NCI-H187 treated with DMSO at 0.1 percent for 48 hours (cell line): ENCODE data around the gene ERN2.
"Not testable (repeated sequence)": the region's sequence is repeated elsewhere in the genome, so short reads cannot be mapped to it uniquely, and the experiment has no call there.

ENCODE experiments used
- DNase-seq: peaks from one replicate; lab custom pipeline; 2025; lab: John Stamatoyannopoulos, UW

Gene ERN2

GRCh38 chr16:23712976-23713375 is at the start of gene ERN2:
ERN2 (minus strand) TSS chr16:23713222; CDS start chr16:23713187, 35 bp downstream.
- no peak for DNase-seq

- DNase-seq: no peak
These were observed 45.1 kb upstream of the ERN2 start for GRCh38 chr16:23757937-23758619.

DNA sequence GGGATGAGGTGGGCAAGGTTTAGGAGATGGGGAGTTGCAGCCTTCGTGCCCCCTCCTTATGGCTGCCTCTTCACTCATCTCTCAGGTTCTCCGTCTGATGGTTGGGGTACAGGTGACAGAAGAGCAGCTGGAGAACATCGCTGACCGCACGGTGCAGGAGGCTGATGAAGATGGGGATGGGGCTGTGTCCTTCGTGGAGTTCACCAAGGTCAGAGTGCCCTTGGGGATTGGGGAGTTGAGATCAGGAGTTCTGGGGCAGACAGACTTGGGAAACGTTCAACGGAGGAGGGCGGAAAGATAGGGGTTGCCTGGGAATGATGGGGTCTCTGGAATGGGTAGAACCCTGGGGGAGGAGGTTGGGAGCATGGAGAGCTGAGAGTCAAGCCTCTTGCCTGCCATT is 44.1 kb upstream of the ERN2 start:
- DNase-seq: no peak

DNA sequence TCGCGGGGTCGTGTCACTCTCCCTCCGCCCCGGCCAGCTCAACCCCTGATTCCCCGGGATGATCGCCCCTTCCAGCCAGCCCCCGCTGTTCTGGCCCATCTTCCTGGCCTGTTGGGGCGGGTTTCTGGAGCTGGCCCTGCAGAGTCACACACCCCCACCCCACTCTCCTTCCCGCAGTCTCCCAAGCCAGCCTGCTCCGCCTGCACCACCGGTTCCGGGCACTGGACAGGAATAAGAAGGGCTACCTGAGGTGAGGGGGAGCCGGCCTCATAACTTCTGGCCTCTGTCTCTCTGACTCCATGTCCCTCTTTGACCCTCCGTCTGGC is 42.4 kb upstream of the ERN2 start:
- DNase-seq: no peak

DNA sequence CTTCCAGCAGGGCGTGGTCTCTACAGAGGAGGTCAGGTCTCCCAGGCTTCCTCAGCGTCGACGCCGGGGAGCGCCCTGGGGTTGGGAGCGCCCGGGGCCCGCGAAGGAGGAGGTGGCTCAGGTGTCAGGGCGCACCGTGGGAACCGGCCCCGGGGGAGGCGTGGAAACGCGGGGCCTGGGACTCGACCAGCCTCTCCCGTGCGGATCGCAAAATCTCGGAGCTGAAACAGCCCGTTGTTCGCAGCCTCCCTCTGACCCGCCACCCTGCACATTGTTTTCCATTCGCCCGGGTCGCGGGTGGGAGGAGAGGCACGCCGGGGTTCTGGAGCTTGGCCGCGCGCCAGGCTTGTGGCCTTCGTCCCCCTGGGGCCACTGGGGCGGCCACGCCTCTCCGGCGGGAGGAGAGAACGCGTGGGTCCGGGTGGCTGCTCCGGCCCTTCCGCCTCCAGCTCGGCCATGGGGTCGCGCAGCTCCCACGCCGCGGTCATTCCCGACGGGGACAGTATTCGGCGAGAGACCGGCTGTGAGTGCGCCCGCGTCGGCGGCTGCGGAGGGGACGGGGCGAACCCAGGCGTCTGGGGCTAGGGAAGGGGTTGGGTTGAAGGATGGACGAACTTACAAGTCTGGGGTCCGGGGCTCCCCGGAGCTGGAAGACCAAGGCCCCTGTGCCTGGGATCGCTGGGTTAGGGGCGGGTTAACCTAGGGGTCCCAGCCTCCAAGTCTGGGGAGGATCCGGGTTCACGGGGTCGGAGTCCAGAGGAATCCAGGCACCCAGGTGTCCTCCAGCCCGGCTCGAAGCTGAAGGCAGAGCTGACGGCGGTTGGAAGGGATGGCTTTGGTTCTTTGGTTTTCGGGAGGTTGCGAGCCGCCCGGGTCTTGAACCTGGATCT is 41.8 kb upstream of the ERN2 start, which contains the start of gene CHP2:
CHP2 (plus strand) TSS at position 433 of the 890 bp plus-strand sequence; CDS start at position 457, 24 bp downstream.
- no peak for DNase-seq

DNA sequence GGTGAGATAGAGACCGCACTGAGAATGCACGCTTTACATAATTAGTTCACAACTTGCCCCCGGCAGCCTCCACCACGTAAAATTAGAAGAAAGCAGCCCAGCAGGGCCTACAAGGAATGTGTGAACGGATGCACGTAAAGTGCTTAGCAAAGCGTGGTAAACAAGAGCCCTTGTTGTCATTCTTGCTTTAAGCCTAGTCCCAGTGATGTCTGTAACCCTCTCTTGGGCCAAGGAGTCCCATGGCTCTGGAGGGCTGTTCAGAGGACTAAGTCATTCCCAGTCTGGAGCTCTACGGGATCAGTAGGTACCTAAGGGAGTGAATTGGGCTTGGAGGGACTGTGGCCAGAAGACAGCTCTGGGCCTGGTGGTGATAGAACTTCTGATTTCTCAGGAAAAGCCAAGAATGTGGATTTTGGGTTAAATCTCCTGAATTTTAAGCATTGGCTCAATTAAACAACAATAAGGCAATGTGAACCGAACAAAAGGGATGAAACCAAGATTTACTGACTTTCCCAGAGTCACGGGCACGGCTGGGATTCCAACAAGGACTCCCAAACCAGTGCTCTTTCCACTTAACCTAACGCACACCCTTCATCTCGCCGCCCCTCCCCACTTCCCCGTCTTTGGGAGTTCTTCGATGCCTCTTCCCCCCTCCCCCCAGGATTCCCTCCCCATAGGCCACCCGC is 41.0 kb upstream of the ERN2 start:
- no peak for DNase-seq

DNA sequence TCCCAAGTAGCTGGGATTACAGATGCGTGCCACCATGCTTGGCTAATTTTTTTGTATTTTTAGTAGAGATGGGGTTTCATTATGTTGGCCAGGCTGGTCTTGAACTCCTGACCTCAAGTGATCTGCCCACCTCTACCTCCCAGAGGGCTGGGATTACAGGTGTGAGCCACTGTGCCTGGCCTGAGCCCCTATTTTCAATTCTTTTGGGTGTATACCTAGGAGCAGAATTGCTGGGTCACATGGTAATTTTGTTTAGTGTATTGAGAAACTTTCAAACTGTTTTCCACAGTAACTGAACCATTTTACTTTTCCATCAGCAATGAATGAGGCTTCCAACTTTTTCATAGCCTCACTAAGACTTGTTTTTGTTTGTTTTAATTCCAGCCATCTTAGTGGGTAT is 38.0 kb upstream of the ERN2 start:
- DNase-seq: not testable (repeated sequence)

GRCh38 chr16:23748630-23749029 is 35.6 kb upstream of the ERN2 start:
- no peak for DNase-seq

GRCh38 chr16:23745263-23745662 is 32.2 kb upstream of the ERN2 start:
- DNase-seq: no peak

DNA sequence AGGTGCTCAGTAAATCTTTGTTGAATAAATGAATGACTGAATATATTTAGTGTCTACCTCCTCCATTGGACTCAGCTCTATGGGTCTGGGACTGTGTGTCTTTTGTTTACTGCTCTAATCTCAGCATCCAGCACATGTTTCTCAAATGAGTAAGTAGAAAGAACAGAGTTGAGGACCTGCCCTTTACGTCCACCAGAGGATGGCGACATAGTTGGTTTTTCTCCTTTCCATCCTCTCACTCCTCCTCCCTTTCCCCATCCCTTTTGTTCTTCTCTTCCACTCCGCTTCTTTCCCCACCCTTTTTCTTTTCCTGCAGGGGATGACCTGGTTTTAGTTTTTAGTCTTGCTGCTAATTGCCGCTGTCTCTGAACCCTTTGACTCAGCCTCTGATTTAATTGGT is 29.7 kb upstream of the ERN2 start:
- DNase-seq: no peak

GRCh38 chr16:23741675-23742303 is 28.8 kb upstream of the ERN2 start:
- DNase-seq: no peak

DNA sequence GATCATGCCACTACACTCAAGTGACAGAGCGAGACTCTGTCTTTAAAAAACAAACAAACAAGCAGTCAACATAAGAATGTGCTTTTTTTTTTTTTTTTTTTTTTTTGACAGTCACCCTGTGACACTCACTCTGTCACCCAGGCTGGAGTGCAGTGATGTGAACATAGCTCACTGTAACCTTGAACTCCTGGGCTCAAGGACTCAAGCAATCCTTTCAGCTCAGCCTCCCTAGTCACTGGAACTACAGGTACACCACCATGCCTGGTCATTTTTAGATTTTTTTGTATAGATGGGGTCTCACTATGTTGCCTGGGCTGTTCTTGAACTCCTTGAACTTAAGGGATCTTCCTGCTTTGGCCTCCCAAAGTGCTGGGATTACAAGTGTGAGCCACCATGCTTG is 26.5 kb upstream of the ERN2 start:
- DNase-seq: no peak

- not testable (repeated sequence) for DNase-seq
These were observed 24.5 kb upstream of the ERN2 start for GRCh38 chr16:23737423-23738028.

- DNase-seq: no peak
These were observed 21.3 kb upstream of the ERN2 start for GRCh38 chr16:23734176-23734893.

DNA sequence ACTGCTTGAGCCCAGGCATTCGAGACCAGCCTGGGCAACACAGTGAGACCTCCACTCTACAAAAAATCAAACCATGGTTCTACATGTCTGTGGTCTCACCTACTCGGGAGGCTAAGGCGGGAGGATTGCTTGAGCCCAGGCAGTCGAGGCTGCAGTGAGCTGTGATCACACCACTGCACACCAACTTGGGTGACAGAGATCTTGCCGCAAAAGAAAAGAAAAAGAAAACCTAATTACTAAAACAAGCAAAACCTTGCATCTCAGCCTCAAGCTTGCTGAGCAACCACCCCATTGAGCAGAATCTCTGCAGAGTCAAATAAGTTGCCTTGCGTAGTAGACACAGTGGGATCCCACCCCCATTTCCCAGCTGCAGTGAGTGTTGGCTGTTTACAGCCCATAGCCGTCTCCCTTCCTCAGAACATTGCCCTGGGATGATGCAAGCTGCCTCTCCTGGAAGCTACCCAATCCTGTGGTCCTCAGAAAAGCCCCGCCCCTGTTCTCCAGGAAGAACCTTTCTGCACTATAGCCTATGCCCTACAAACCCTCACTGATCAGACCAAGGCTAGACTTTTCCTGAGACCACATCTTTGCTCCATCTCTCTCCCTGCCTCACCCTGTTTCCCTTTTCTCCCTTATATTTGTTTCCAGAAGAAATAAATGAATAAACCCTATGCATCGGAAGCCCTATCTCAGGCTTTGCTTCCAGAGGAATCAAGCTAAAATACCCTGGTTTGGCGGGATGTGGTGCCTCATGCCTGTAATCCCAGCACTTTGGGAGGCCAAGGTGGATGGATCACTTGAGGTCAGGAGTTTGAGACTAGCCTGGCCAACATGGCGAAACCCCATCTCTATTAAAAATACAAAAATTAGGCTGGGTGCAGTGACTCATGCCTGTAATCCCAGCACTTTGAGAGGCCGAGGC is 16.7 kb upstream of the ERN2 start:
- DNase-seq: no peak

DNA sequence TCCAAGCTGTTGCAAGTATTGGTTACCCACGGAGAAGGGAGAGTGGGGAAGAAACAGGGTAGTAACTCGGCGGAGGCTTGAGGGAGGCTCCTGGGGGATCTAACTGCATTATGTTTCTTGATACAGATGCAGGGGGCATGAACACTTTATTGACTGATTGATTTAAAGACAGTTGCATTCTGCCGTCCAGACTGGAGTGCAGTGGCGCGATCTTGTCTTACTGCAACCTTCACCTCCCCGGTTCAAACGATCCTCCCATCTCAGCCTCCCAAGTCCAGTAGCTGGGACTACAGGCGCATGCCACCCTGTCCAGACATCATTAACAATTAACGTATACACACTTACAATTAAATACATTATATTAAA is 15.1 kb upstream of the ERN2 start:
- no peak for DNase-seq

DNA sequence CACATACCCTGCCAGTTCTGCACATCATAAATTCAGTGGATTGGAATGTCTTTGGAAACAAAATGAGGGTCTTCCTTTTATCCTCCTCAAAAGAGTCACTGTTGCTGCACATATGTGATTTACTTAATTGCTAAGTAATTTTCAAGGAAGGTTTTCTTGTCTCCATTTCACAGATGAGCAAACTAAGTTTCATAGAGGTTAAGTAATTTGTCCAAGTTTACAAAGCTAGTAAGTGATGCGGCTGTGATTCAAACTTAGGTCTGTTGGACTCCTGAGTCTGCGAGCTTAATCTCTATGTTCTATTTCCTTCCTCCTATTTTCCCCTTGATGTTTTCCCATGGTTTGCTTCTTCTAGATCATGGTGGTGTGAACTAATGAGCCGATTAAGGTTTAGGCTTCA is 13.7 kb upstream of the ERN2 start:
- no peak for DNase-seq

- no peak for DNase-seq
These were observed 11.7 kb upstream of the ERN2 start for GRCh38 chr16:23724785-23725131.

DNA sequence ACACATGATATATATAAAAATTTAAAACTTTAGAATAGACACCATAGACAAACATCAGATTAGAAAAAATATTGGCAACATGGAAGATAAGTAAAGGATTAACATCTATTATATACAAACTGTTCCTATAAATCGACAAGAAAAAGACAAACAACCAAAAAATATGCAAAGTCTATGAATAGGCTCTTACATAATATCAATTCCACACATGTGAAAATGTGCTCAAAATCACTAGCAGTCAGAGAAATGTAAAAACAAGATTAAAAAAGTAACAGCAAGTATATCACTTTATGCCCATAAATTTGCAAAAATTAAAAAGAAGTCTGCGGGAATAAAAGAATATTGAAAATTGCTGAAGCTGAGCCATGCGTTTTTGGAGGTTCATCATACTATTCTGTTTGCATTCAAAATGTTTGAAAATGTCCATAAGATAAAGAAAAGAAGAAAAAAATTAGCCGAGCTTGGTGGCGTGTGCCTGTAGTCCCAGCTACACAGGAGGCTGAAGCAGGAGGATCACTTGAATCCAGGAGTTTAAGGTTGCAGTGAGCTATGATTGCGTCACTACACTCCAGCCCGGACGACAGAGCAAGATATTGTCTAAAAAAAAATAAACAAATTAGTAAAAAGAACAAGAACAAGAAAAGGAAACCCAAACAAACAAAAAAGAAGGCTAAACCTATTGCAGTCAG is 11.2 kb upstream of the ERN2 start:
- DNase-seq: no peak
